GM12878 (cell line): ENCODE measurements around the gene NXN. TPM values are rescaled to one million over a fixed set of nuclear protein-coding genes. Genes with fewer than 3 reads are reported as not detected.

ENCODE experiments used
- ATAC-seq: fragments of 200-7000 bp; cut with Tn5 transposase; 3 replicates; pipeline ENCODE4 v1.9.1; 2020; ENCODE audit warnings: mild to moderate bottlenecking, moderate library complexity
- BruUV-seq: library from RNA; stranded (reverse); fragments of 400-500 nt; replicated peaks from 2 replicates; lab custom pipeline; 2021; lab: Mats Ljungman, UMichigan
- CTCF ChIA-PET: fragments of 300-600 bp; sonication (Branson Sonifier 250); formaldehyde crosslinking; extraction: SDS; loops from one replicate; lab custom pipeline; 2021; ENCODE audit warnings: inconsistent platforms; lab: Yijun Ruan, JAX
- POLR2A ChIA-PET: fragments of 350-600 bp; formaldehyde crosslinking; extraction: SDS; loops from one replicate; lab custom pipeline; 2021; ENCODE audit warnings: inconsistent platforms; lab: Charles Lee
- RAD21 ChIA-PET: fragments of 300-600 bp; sonication (Branson Sonifier 250); formaldehyde crosslinking; loops from one replicate; lab custom pipeline; 2023; ENCODE audit warnings: antibody characterized with exemption; ENCODE audit not compliant: unreplicated experiment; lab: Charles Lee
- SMC1A ChIA-PET: fragments of 300-600 bp; sonication (Branson Sonifier 250); formaldehyde crosslinking; loops from one replicate; lab custom pipeline; 2023; ENCODE audit not compliant: unreplicated experiment, uncharacterized antibody; lab: Charles Lee
- DNase-seq: peaks from one replicate; pipeline ENCODE4 v3.0.0-alpha.2; 2011; ENCODE audit warnings: low read depth, low spot score
- FAIRE-seq: peaks from 3 replicates; lab custom pipeline; 2011; peaks lifted over from hg19 to GRCh38; lab: Jason Lieb, UNC
- H2AFZ ChIP-seq: 2 replicates; pipeline ENCODE4 v1.6.0; 2011; ENCODE audit warnings: low read depth, low read length, control low read depth; ENCODE audit not compliant: control insufficient read depth
- H3K27ac ChIP-seq: 2 replicates; pipeline ENCODE4 v1.5.1; 2011; ENCODE audit warnings: control low read depth; ENCODE audit not compliant: control insufficient read depth, insufficient read depth
- H3K27me3 ChIP-seq, 2 experiments: replicated peaks in 1 of 2; 2 replicates each; pipeline versions ENCODE4 v1.6.0 to v1.6.1; 2011; ENCODE audit warnings: low read length in 1 of 2; ENCODE audit not compliant: control insufficient read depth in 2 of 2, insufficient read depth in 2 of 2
- H3K36me3 ChIP-seq, 2 experiments: 2 replicates each; pipeline ENCODE4 v1.5.1; 2011; ENCODE audit warnings: low read length in 1 of 2; ENCODE audit not compliant: control insufficient read depth in 2 of 2, insufficient read depth in 2 of 2
- H3K4me1 ChIP-seq: 2 replicates; pipeline ENCODE4 v1.6.1; 2011; ENCODE audit warnings: mild to moderate bottlenecking, low read length, moderate library complexity, mixed read lengths; ENCODE audit not compliant: control insufficient read depth, insufficient read depth
- H3K4me2 ChIP-seq: 2 replicates; pipeline ENCODE4 v1.6.0; 2011; ENCODE audit warnings: control low read depth; ENCODE audit not compliant: control insufficient read depth, insufficient read depth
- H3K4me3 ChIP-seq: fragments of 200-600 bp; sonication (generic); 2 replicates; pipeline ENCODE4 v1.5.1; 2016
- H3K79me2 ChIP-seq: 2 replicates; pipeline ENCODE4 v1.6.0; 2011; ENCODE audit warnings: low read length; ENCODE audit not compliant: control insufficient read depth, insufficient read depth
- H3K9ac ChIP-seq: 2 replicates; pipeline ENCODE4 v1.8.0; 2011; ENCODE audit warnings: low read length, control low read depth, mixed read lengths; ENCODE audit not compliant: control insufficient read depth, insufficient read depth
- H3K9me3 ChIP-seq: replicated peaks from 3 replicates; pipeline ENCODE4 v1.5.1; 2011; ENCODE audit warnings: mild to moderate bottlenecking, low read length; ENCODE audit not compliant: control insufficient read depth, insufficient read depth
- H4K20me1 ChIP-seq: 2 replicates; pipeline ENCODE4 v1.6.0; 2011; ENCODE audit not compliant: control insufficient read depth, insufficient read depth
- BHLHE40 ChIP-seq, 2 experiments: fragments of 450-650 bp in 1 of 2; IDR thresholded peaks; 2 replicates each; pipeline ENCODE4 v1.6.1; 2011 to 2017; ENCODE audit warnings: low read depth in 2 of 2, borderline replicate concordance in 1 of 2, improper control_type of control experiment in 1 of 2, low read length in 1 of 2, mild to moderate bottlenecking in 1 of 2
- CBX3 ChIP-seq: fragments of 200-600 bp; sonication (generic); IDR thresholded peaks from 2 replicates; pipeline ENCODE4 v1.6.1; 2016; ENCODE audit warnings: low read depth, borderline replicate concordance
- KDM1A ChIP-seq: fragments of 200-600 bp; sonication (generic); IDR thresholded peaks from 2 replicates; pipeline ENCODE4 v1.6.1; 2016; ENCODE audit warnings: borderline replicate concordance
- MEF2B ChIP-seq: fragments of 450-650 bp; IDR thresholded peaks from 2 replicates; pipeline ENCODE4 v1.6.1; 2018; ENCODE audit warnings: mild to moderate bottlenecking, moderate library complexity; ENCODE audit not compliant: partially characterized antibody, poor library complexity, severe bottlenecking
- PAX8 ChIP-seq: fragments of 450-650 bp; IDR thresholded peaks from 2 replicates; pipeline ENCODE4 v1.6.1; 2017; ENCODE audit warnings: mild to moderate bottlenecking, moderate library complexity
- RCOR1 ChIP-seq: conservative IDR thresholded peaks from 2 replicates; pipeline ENCODE4 v1.6.1; 2012; ENCODE audit warnings: low read depth, low read length, improper control_type of control experiment
- RUNX3 ChIP-seq: IDR thresholded peaks from 2 replicates; pipeline ENCODE4 v1.6.1; 2012; ENCODE audit warnings: low read length, inconsistent platforms
- SP1 ChIP-seq: IDR thresholded peaks from one replicate; pipeline ENCODE4 v1.6.1; 2011; ENCODE audit warnings: low read depth, low read length
- ZNF384 ChIP-seq: IDR thresholded peaks from 2 replicates; pipeline ENCODE4 v1.6.1; 2012; ENCODE audit warnings: low read depth, mild to moderate bottlenecking, low read length, improper control_type of control experiment, borderline replicate concordance
- ZNF622 ChIP-seq: fragments of 450-650 bp; IDR thresholded peaks from 2 replicates; pipeline ENCODE4 v1.6.1; 2017; ENCODE audit warnings: mild to moderate bottlenecking, inconsistent platforms
- WGBS: methylation state at CpG from one replicate; pipeline ENCODE4 v1.1.6; 2016; ENCODE audit warnings: low lambda C conversion rate; ENCODE audit not compliant: insufficient replicate concordance, insufficient coverage; ENCODE audit errors: missing lambda C conversion rate; 5-methylcytosine and 5-hydroxymethylcytosine counted together
- in situ Hi-C: fragments of 300-500 bp; cut with MboI; formaldehyde crosslinking; loops from 9 replicates; pipeline ENCODE4 v1.14.3; 2018; ENCODE audit warnings: mixed read lengths
- intact Hi-C: fragments of 100-400 bp; cut with micrococcal nuclease; formaldehyde crosslinking; loops from one replicate; pipeline ENCODE4 v1.14.2; 2022; ENCODE audit not compliant: unreplicated experiment
- polyA plus RNA-seq, 11 experiments: library from polyadenylated mRNA; depleted of rRNA in 4 of 11; unstranded in 6 of 11; stranded (reverse) in 5 of 11; fragments of >200 nt; fragmentation: Nextera tagmentation in 4 of 11; fragmentation: Illumina TruSeq in 1 of 11; extraction: Ambion mirVana in 4 of 11; extraction: Trizol in 1 of 11; gene quantifications; 1 replicate in 1 of 11; 2 replicates in 10 of 11; pipeline versions ENCODE4 v1.2.1 to v1.2.3, GENCODE V29; 2011 to 2016; ENCODE audit warnings: inconsistent platforms in 2 of 11, missing spikeins in 2 of 11, low read depth in 1 of 11
- total RNA-seq, 4 experiments: library from RNA; depleted of rRNA in 3 of 4; stranded (reverse); fragments of >200 nt in 3 of 4; fragmentation: Illumina TruSeq in 1 of 4; extraction: Trizol in 1 of 4; gene quantifications; 2 replicates each; pipeline versions ENCODE4 v1.2.1 to v1.2.3, GENCODE V29; 2013 to 2021
- TF ChIP-seq, protein P1 (sequence below): IDR thresholded peaks from 2 replicates; pipeline ENCODE4 v1.6.1; 2011; ENCODE audit warnings: low read depth, low read length, improper control_type of control experiment, borderline replicate concordance
- TF ChIP-seq, protein P2 (sequence below): fragments of 450-650 bp; IDR thresholded peaks from 2 replicates; pipeline ENCODE4 v1.6.1; 2017; ENCODE audit warnings: borderline replicate concordance
- TF ChIP-seq, protein P3 (sequence below): IDR thresholded peaks from 2 replicates; pipeline ENCODE4 v1.6.1; 2012; ENCODE audit warnings: low read depth, low read length, improper control_type of control experiment

The NXN gene
- total and polyA plus RNA-seq, 10 of the 15 experiments (the other 5 are each of a cell fraction or from before 2014, with no cell fraction given): 0.04 to 1.2 (median 0.30) TPM

DNA sequence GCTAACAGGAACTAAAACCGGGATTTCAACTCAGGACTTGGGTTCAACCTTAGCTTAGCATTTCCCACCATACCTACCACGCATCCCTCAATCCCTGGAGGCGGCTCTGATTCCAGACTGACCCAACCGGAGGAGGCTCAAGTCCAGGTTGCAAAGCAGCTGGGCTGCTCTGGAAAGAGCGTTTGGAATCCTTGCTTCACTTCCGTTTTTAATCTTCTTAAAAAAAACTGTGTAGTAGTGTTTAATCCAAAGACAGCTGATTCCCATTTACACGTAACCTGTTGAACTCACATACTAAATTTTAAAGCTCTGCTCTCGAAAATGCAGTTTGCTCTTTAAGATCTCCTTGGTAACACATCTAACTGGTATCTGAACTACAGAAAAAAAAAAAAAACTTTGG is 50.0 kb downstream of the NXN start:
- Histone ChIP-seq H3K79me2 (no peaks in the 10 kb centered on the region), H3K9ac (no peak overlapping the region), H3K4me2 (no peak overlapping the region), H3K36me3 (no peaks in the 10 kb centered on the region), H4K20me1 (no peaks in the 10 kb centered on the region), H3K9me3 (no peaks in the 10 kb centered on the region), H3K27ac (no peak overlapping the region), H3K4me3 (no peak overlapping the region), H2AFZ (no peak overlapping the region), H3K27me3 (no peaks in the 10 kb centered on the region), H3K4me1 (no peaks in the 10 kb centered on the region)
- FAIRE-seq (no peak), DNase-seq (no peak), ATAC-seq (no peak)
- RAD21 ChIA-PET: no interaction called here
- SMC1A ChIA-PET: interaction anchor here (0.6 kb wide), 1 partner anchor 1269 kb away, joined by 4 read pairs; no protein-coding TSS in a partner anchor
- in situ Hi-C loops (no loop called here), intact Hi-C loops (no loop called here)
- BruUV-seq: no TSS peak
- CTCF ChIA-PET: interaction anchor here (1.1 to 1.3 kb wide), 2 partner anchors 19 to 51 kb away, joined by 3 to 5 read pairs; no protein-coding TSS in a partner anchor
- TF ChIP-seq KDM1A: no peak
- TF ChIP-seq RUNX3: no peak
- TF ChIP-seq, protein P1, sequence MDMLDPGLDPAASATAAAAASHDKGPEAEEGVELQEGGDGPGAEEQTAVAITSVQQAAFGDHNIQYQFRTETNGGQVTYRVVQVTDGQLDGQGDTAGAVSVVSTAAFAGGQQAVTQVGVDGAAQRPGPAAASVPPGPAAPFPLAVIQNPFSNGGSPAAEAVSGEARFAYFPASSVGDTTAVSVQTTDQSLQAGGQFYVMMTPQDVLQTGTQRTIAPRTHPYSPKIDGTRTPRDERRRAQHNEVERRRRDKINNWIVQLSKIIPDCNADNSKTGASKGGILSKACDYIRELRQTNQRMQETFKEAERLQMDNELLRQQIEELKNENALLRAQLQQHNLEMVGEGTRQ: no peak
- POLR2A ChIA-PET: interaction anchor here (1.0 kb wide), 1 partner anchor 12 kb away, joined by 3 read pairs; no protein-coding TSS in a partner anchor
- 31% methylated on average over 8 of the region's 8 CpGs for WGBS

DNA sequence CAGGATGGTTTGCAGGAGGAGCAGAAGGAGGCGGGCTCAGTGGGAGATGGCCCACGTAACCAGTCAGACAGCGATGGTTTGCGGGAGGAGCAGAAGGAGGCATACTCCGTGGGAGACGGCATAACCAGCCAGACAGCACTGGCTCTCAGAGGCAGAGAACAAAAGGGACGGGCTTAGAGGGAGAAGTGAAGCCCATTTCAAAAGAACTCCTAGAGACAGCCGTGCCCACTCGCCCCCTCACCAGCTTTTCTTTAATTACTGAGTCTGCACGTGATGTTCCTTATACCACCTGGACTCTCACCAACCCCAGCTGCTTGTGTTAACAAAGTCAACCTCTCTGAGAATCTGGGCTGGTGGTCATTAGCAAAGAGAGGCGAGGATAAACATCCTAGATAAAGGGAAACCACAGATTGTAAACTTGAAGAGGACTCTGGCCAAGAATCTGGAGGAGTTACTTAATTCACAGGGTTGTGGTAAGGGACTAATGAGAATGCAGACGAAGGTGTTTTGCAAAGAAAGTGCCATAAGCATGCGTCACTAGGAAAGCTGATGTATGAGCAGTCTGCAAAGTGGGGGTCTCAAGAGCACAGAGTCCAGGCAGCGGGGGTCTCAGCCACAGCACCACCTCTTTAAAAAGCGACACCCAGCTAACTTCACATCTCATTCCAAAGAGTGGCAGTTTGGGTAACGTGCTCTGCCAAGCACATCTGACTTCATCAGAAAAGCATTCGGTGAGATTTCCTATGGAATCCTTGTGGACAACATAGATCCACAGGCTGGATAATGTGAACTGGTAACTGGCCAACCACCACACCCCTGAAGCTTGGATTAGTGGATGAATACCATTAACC is 51.7 kb downstream of the NXN start:
- intact Hi-C loops: no loop called here
- BruUV-seq: no TSS peak
- DNase-seq: no peak
- Histone ChIP-seq H3K27ac (no peak overlapping the region), H3K4me3 (no peak overlapping the region), H2AFZ (no peak overlapping the region), H3K4me2 (no peak overlapping the region), H3K4me1 (no peaks in the 10 kb centered on the region), H3K9ac (no peak overlapping the region), H3K79me2 (no peaks in the 10 kb centered on the region), H4K20me1 (no peaks in the 10 kb centered on the region), H3K36me3 (no peaks in the 10 kb centered on the region), H3K9me3 (no peaks in the 10 kb centered on the region), H3K27me3 (no peaks in the 10 kb centered on the region)
- ATAC-seq: no peak
- RAD21 ChIA-PET: no interaction called here
- SMC1A ChIA-PET: no interaction called here
- POLR2A ChIA-PET: no interaction called here
- CTCF ChIA-PET: no interaction called here
- WGBS: 36% methylated on average over 16 of the region's 17 CpGs
- no peak for FAIRE-seq
- in situ Hi-C loops: no loop called here
- TF ChIP-seq RCOR1 (no peak), MEF2B (no peak), SP1 (no peak), PAX8 (no peak), BHLHE40 (IDR thresholded peaks at IDR 0.05; ENCODE audit: borderline replicate concordance in 1 of 2, low read depth in 2 of 2, low read length in 1 of 2) (no peak), ZNF622 (no peak), ZNF384 (no peak), CBX3 (no peak)
- TF ChIP-seq, protein P2, sequence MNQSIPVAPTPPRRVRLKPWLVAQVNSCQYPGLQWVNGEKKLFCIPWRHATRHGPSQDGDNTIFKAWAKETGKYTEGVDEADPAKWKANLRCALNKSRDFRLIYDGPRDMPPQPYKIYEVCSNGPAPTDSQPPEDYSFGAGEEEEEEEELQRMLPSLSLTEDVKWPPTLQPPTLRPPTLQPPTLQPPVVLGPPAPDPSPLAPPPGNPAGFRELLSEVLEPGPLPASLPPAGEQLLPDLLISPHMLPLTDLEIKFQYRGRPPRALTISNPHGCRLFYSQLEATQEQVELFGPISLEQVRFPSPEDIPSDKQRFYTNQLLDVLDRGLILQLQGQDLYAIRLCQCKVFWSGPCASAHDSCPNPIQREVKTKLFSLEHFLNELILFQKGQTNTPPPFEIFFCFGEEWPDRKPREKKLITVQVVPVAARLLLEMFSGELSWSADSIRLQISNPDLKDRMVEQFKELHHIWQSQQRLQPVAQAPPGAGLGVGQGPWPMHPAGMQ: no peak
- TF ChIP-seq, protein P3, sequence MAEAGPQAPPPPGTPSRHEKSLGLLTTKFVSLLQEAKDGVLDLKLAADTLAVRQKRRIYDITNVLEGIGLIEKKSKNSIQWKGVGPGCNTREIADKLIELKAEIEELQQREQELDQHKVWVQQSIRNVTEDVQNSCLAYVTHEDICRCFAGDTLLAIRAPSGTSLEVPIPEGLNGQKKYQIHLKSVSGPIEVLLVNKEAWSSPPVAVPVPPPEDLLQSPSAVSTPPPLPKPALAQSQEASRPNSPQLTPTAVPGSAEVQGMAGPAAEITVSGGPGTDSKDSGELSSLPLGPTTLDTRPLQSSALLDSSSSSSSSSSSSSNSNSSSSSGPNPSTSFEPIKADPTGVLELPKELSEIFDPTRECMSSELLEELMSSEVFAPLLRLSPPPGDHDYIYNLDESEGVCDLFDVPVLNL: no peak
